ENCODE data around the gene CLDN1.

Gene CLDN1

GRCh38 chr3:190321789-190322603 is at the start of gene CLDN1:
Gene CLDN1 (minus strand): TSS chr3:190322446. CDS start chr3:190322206, 240 bp downstream.
- DNase-seq: no peak

- DNase-seq: no peak
Observed at GRCh38 chr3:190371152-190371551, 48.9 kb upstream of the CLDN1 start.

GRCh38 chr3:190370369-190370768 is 48.1 kb upstream of the CLDN1 start:
- no peak for DNase-seq

- no peak for DNase-seq
Observed at GRCh38 chr3:190369668-190370295, 47.5 kb upstream of the CLDN1 start.

- no peak for DNase-seq
Observed at GRCh38 chr3:190368881-190369280, 46.6 kb upstream of the CLDN1 start.

- no peak for DNase-seq
Observed at GRCh38 chr3:190366133-190366532, 43.9 kb upstream of the CLDN1 start.

GRCh38 chr3:190362258-190362657 is 40.0 kb upstream of the CLDN1 start:
- no peak for DNase-seq

GRCh38 chr3:190361791-190362190 is 39.5 kb upstream of the CLDN1 start:
- no peak for DNase-seq

GRCh38 chr3:190360228-190360627 is 38.0 kb upstream of the CLDN1 start:
- no peak for DNase-seq

GRCh38 chr3:190359813-190360212 is 37.6 kb upstream of the CLDN1 start:
- no peak for DNase-seq

- DNase-seq: no peak
Observed at GRCh38 chr3:190357468-190357867, 35.2 kb upstream of the CLDN1 start.

GRCh38 chr3:190356246-190356645 is 34.0 kb upstream of the CLDN1 start:
- DNase-seq: no peak

- DNase-seq: no peak
Observed at GRCh38 chr3:190352861-190353457, 30.7 kb upstream of the CLDN1 start.

GRCh38 chr3:190346541-190346940 is 24.3 kb upstream of the CLDN1 start:
- no peak for DNase-seq

GRCh38 chr3:190345878-190346277 is 23.6 kb upstream of the CLDN1 start:
- no peak for DNase-seq

- DNase-seq: no peak
Observed at GRCh38 chr3:190345027-190345821, 23.0 kb upstream of the CLDN1 start.

GRCh38 chr3:190340071-190340470 is 17.8 kb upstream of the CLDN1 start:
- no peak for DNase-seq

- DNase-seq: no peak
Observed at GRCh38 chr3:190339130-190339529, 16.9 kb upstream of the CLDN1 start.

GRCh38 chr3:190338717-190339116 is 16.5 kb upstream of the CLDN1 start:
- no peak for DNase-seq

GRCh38 chr3:190337301-190337700 is 15.1 kb upstream of the CLDN1 start:
- DNase-seq: no peak

- no peak for DNase-seq
Observed at GRCh38 chr3:190336516-190337189, 14.4 kb upstream of the CLDN1 start.

GRCh38 chr3:190333961-190334360 is 11.7 kb upstream of the CLDN1 start:
- no peak for DNase-seq
